G401.6 (cell line): ENCODE measurements around the gene LINGO3.
"Not testable (repeated sequence)": the region's sequence is repeated elsewhere in the genome, so short reads cannot be mapped to it uniquely, and the experiment has no call there.

Source experiments
- FAIRE-seq: peaks from 2 replicates; lab custom pipeline; 2012; peaks lifted over from hg19 to GRCh38; lab: Jason Lieb, UNC

The LINGO3 gene, protein sequence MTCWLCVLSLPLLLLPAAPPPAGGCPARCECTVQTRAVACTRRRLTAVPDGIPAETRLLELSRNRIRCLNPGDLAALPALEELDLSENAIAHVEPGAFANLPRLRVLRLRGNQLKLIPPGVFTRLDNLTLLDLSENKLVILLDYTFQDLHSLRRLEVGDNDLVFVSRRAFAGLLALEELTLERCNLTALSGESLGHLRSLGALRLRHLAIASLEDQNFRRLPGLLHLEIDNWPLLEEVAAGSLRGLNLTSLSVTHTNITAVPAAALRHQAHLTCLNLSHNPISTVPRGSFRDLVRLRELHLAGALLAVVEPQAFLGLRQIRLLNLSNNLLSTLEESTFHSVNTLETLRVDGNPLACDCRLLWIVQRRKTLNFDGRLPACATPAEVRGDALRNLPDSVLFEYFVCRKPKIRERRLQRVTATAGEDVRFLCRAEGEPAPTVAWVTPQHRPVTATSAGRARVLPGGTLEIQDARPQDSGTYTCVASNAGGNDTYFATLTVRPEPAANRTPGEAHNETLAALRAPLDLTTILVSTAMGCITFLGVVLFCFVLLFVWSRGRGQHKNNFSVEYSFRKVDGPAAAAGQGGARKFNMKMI

GRCh38 chr19:2308114-2308556 lies at the start of gene LINGO3:
Gene LINGO3 (minus strand): TSS chr19:2308154. CDS start chr19:2291776, 16,378 bp downstream.
- FAIRE-seq, result no peak

DNA sequence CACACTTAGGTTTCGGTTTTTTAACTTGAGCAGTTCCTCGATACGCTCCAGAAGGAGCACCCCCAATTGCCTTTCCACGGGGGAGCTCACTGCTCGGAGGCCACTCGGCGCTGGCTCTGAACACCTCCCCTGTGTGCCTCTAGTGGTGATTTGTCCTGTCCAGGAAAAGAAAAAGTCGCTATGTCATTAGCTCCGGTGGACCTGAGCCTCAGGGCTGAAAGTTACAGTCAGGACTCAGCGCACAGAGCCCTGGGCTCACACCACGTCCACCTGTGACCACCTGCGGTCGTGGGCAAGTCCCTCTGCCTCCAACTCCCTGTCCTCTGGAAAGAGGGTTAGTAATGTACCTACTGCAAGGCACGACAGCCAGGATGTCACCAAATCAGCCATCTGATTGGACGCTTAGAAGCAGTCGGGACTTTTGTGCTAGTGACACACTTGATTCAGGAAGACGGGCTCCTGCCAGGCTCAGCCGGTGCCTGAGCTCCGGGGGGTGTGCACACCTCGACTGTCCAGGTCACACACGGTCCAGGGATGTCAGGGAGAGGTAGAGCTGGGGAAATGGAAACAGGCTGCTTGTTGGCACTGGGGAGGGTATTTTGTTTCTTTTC lies 48.2 kb upstream of the LINGO3 start:
- FAIRE-seq, result no peak

DNA sequence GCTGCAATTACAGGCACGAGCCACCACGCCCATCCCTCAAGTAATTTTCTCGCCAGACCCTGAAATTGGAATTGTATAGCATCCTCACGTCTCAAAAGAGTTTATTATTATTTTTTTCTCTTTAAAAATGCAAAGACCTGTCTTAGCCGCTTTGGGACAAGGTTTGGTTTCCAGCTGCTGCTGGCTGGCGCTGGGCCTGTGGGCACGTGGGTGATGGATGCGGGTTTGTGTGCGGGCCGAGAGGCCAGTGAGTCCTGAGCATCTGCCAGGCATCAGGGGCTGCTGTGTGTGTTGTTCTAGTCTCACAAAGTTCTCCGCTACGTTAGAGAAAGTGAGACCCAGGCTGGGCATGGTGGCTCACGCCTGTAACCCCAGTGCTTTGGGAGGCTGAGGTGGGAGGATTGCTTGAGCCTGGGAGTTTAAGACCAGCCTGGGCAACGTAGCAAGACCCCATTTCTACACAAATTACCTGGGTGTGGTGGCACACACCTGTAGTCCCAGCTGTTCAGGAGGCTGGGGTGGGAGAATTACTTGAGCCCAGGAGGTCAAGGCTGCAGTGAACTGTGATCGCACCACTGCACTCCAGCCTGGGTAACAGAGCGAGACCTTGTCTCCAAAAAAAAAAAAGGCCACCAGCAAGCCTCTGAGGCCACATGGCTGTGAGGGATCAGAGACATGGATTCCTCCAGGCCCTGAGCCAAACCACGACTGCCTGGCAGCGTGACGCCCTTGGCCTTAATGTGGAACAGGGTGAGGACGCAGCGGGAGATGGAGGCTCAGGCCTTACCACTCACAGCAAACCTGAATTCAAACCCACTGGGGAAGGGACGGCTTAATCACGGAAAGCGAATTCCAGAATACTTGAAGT lies 47.4 kb upstream of the LINGO3 start:
- no peak for FAIRE-seq

- FAIRE-seq, result no peak
Measured at GRCh38 chr19:2354670-2355069, 46.7 kb upstream of the LINGO3 start.

GRCh38 chr19:2353887-2354592 lies 46.1 kb upstream of the LINGO3 start:
- no peak for FAIRE-seq

GRCh38 chr19:2353159-2353886 lies 45.4 kb upstream of the LINGO3 start:
- no peak for FAIRE-seq

GRCh38 chr19:2352121-2352520 lies 44.2 kb upstream of the LINGO3 start:
- FAIRE-seq, result no peak

GRCh38 chr19:2351591-2351990 lies 43.6 kb upstream of the LINGO3 start:
- no peak for FAIRE-seq

GRCh38 chr19:2350656-2351055 lies 42.7 kb upstream of the LINGO3 start:
- no peak for FAIRE-seq

DNA sequence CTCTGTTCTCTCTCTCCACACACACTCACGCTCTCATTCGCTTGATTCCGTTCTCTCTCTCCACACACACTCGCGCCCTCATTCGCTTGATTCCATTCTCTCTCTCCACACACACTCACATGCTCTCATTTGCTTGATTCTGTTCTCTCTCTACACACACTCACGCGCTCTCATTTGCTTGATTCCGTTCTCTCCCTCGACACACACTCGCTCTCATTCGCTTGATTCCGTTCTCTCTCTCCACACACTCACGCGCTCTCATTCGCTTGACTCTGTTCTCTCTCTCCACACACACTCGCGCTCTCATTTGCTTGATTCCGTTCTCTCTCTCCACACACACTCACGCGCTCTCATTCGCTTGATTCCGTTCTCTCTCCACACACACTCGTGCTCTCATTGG lies 41.9 kb upstream of the LINGO3 start:
- not testable (repeated sequence) for FAIRE-seq

DNA sequence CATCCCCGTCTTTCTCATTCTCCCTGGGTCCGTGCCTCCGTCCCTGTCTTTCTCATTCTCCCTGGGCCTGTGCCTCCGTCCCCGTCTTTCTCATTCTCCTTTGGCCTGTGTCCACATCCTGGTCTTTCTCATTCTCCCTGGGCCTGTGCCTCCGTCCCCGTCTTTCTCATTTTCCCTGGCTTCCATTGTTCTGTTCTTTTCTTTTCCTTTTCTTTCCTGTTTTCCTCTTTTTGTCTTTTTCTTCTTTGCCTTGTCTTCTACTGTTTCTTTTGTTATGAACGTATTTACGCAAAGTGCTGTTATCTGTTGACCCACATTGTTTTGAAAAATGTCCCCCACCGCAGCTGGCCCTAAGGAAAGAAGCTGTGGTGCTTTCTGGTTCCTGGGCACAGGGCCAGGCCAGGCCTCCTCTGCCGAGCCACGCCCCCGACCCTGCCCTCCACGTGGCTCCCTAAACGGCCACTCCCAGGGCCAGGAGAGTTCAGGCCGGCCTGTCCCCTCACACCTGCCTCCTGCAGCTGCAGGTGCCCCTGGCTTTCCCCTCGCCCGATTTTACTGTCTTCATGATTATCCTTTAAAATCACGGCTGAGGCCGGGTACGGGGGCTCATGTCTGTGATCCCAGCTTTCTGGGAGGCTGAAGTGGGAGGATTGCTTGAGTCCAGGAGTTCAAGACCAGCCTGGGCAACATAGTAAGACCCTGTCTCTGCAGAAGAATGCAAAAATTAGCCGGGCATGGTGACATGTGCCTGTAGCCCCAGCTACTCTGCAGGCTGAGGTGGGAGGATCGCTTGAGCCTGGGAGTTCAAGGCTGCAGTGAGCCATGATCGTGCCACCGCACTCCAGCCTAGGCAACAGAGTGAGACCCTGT lies 38.1 kb upstream of the LINGO3 start:
- no peak for FAIRE-seq

GRCh38 chr19:2345076-2345475 lies 37.1 kb upstream of the LINGO3 start:
- FAIRE-seq, result no peak

DNA sequence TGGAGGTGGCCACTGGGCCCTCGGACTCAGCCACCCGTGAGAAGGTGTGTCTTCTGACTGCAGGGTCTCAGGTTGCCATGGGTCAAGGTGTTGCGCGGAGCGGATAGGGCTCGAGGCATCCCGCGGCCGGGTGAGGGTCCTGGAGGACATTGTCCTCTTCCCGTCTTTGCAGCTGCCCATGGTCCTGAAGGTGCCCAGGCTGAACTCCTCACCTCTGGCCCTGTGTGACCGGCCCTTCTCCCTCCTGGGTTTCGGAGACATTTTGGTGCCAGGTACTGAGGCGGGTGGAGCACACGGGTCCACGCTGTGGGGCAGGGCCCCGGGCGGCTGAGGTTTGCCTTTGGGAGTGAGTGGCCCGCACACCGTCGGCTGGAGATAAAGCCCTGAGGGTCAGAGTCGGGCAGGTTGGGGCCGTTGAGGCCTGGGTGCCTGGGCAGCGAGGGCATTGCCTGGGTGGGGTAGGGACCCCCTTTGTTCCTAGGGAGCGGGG lies 36.5 kb upstream of the LINGO3 start:
- FAIRE-seq, result no peak

- no peak for FAIRE-seq
Measured at GRCh38 chr19:2343289-2343982, 35.5 kb upstream of the LINGO3 start.

DNA sequence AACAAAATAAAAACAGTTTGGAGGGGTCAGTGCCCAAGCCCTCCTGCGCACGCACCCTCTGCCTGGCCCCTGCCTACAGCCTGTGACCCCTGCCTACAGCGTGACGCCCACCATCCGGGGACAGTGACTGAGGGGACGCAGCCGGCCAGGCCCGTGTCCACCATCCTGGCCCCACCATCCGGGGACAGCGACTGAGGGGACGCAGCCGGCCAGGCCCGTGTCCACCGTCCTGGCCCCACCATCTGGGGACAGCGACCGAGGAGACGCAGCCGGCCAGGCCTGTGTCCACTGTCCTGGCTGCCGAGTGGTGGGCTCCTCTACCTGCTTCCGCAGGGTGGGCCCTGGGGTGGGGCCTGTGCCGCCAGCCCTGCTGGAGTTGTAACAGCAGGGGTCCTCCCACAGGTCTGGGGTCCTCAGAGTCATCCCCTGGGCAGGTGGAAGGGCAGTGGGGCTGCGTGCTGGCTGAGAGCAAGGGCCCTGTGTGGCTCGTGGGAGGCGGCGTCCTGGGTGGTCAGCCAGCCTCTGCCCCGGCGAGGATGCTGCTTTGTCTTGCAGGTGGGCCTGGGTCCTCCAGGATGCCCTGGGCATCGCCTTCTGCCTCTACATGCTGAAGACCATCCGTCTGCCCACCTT lies 34.8 kb upstream of the LINGO3 start:
- FAIRE-seq, result no peak

DNA sequence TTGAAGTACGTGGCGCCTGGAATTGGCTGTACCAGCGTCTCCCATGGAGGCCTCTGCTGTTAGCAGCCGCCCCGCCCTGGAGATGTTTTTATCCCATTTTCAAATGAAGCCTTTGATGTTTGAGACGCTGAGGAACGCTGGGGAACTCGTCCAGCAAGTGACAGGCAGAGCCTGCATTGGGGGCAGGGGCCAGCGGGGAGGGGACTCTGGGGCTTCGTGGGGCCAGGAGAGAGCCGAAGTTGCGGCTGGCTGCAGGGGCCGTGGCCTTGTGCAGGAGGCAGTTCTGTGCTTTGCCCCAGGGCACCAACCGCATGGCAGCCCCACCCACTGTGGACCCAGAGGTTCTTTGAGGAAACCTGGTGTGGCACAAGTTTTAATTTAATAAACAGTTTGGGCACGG lies 34.0 kb upstream of the LINGO3 start:
- FAIRE-seq, result no peak

- no peak for FAIRE-seq
Measured at GRCh38 chr19:2341244-2341751, 33.3 kb upstream of the LINGO3 start.

GRCh38 chr19:2340496-2341243 lies 32.7 kb upstream of the LINGO3 start:
- FAIRE-seq, result no peak
